Measurements from ENCODE around the gene PRR12. TPM values are rescaled to one million over a fixed set of nuclear protein-coding genes. Genes with fewer than 3 reads are reported as not detected.

PRR12 gene
- total RNA-seq, 1 donor: 2.2 TPM

- Histone ChIP-seq H3K27ac (ENCODE audit: low read depth, low read length) (no peak overlapping the region), H4K20me1 (ENCODE audit: insufficient read depth, low read length) (peaks cover 12% of the 10 kb centered on the region), H3K79me2 (ENCODE audit: insufficient read depth, low read length) (peaks cover 17% of the 10 kb centered on the region), H3K4me3 (ENCODE audit: insufficient read depth, low read length) (no peak overlapping the region), H2AFZ (ENCODE audit: low read length) (no peak overlapping the region), H3K36me3 (ENCODE audit: insufficient read depth, low read length) (peaks cover 74% of the 10 kb centered on the region), H3K4me1 (ENCODE audit: insufficient read depth, low read length) (no peaks in the 10 kb centered on the region), H3K4me2 (ENCODE audit: insufficient read depth, low read length) (no peak overlapping the region), H3K27me3 (ENCODE audit: insufficient read depth, low read length) (no peaks in the 10 kb centered on the region), H3K9me3 (ENCODE audit: low read depth, low read length) (no peaks in the 10 kb centered on the region)
- no peak for DNase-seq (ENCODE audit: insufficient read length, low spot score, missing footprints)
- TF ChIP-seq CTCF (IDR thresholded peaks at IDR 0.05; ENCODE audit: extremely low read depth, low read depth, low read length): no peak
These were observed 67.8 kb downstream of the PRR12 start for GRCh38 chr19:49658566-49659442.

- no peak for DNase-seq (ENCODE audit: insufficient read length, low spot score, missing footprints)
- Histone ChIP-seq H2AFZ (ENCODE audit: low read length) (no peak overlapping the region), H3K4me1 (ENCODE audit: insufficient read depth, low read length) (peaks cover 5% of the 10 kb centered on the region), H3K9me3 (ENCODE audit: low read depth, low read length) (no peaks in the 10 kb centered on the region), H3K27me3 (ENCODE audit: insufficient read depth, low read length) (no peaks in the 10 kb centered on the region), H3K79me2 (ENCODE audit: insufficient read depth, low read length) (peaks cover 18% of the 10 kb centered on the region), H3K4me3 (ENCODE audit: insufficient read depth, low read length) (no peak overlapping the region), H3K4me2 (ENCODE audit: insufficient read depth, low read length) (no peak overlapping the region), H3K36me3 (ENCODE audit: insufficient read depth, low read length) (peaks cover 60% of the 10 kb centered on the region), H4K20me1 (ENCODE audit: insufficient read depth, low read length) (peaks cover 15% of the 10 kb centered on the region), H3K27ac (ENCODE audit: low read depth, low read length) (no peak overlapping the region)
- no peak for TF ChIP-seq CTCF (IDR thresholded peaks at IDR 0.05; ENCODE audit: extremely low read depth, low read depth, low read length)
These were observed 69.5 kb downstream of the PRR12 start for GRCh38 chr19:49660338-49660961.

- no peak overlapping the region for H3K4me3 ChIP-seq (ENCODE audit: insufficient read depth, low read length)
- DNase-seq (ENCODE audit: insufficient read length, low spot score, missing footprints): no peak
- peaks cover 27% of the 10 kb centered on the region for H3K79me2 ChIP-seq (ENCODE audit: insufficient read depth, low read length)
- no peak overlapping the region for H2AFZ ChIP-seq (ENCODE audit: low read length)
- H3K4me2 ChIP-seq (ENCODE audit: insufficient read depth, low read length): no peak overlapping the region
- H3K4me1 ChIP-seq (ENCODE audit: insufficient read depth, low read length): peaks cover 14% of the 10 kb centered on the region
- no peak for TF ChIP-seq CTCF (IDR thresholded peaks at IDR 0.05; ENCODE audit: extremely low read depth, low read depth, low read length)
- H3K27ac ChIP-seq (ENCODE audit: low read depth, low read length): no peak overlapping the region
- H3K27me3 ChIP-seq (ENCODE audit: insufficient read depth, low read length): no peaks in the 10 kb centered on the region
- H4K20me1 ChIP-seq (ENCODE audit: insufficient read depth, low read length): peaks cover 13% of the 10 kb centered on the region
- H3K9me3 ChIP-seq (ENCODE audit: low read depth, low read length): no peaks in the 10 kb centered on the region
- peaks cover 44% of the 10 kb centered on the region for H3K36me3 ChIP-seq (ENCODE audit: insufficient read depth, low read length)
These were observed 71.0 kb downstream of the PRR12 start for GRCh38 chr19:49662011-49662410.

GRCh38 chr19:49663224-49663623 is 72.2 kb downstream of the PRR12 start:
- Histone ChIP-seq H4K20me1 (ENCODE audit: insufficient read depth, low read length) (peaks cover 13% of the 10 kb centered on the region), H3K27me3 (ENCODE audit: insufficient read depth, low read length) (no peaks in the 10 kb centered on the region), H3K4me3 (ENCODE audit: insufficient read depth, low read length) (no peak overlapping the region), H3K4me2 (ENCODE audit: insufficient read depth, low read length) (no peak overlapping the region), H3K4me1 (ENCODE audit: insufficient read depth, low read length) (peaks cover 14% of the 10 kb centered on the region), H3K79me2 (ENCODE audit: insufficient read depth, low read length) (peaks cover 35% of the 10 kb centered on the region), H3K27ac (ENCODE audit: low read depth, low read length) (no peak overlapping the region), H3K9me3 (ENCODE audit: low read depth, low read length) (no peaks in the 10 kb centered on the region), H2AFZ (ENCODE audit: low read length) (no peak overlapping the region), H3K36me3 (ENCODE audit: insufficient read depth, low read length) (peaks cover 38% of the 10 kb centered on the region)
- DNase-seq (ENCODE audit: insufficient read length, low spot score, missing footprints): no peak
- TF ChIP-seq CTCF (IDR thresholded peaks at IDR 0.05; ENCODE audit: extremely low read depth, low read depth, low read length): no peak

Measured in osteoblast (primary cell).